IMR-90 (cell line): Measurements from ENCODE around the gene ZNF436. TPM values are rescaled to one million over a fixed set of nuclear protein-coding genes. Genes with fewer than 3 reads are reported as not detected.
A peak's percentile ranks its signal among the peaks of the same experiment; 100 is the strongest.

ENCODE experiments used
- ATAC-seq: fragments of 200-7000 bp; cut with Tn5 transposase; 2 replicates; pipeline ENCODE4 v1.9.1; 2020; ENCODE audit warnings: low read depth, mild to moderate bottlenecking, moderate library complexity
- Bru-seq: library from RNA; stranded (reverse); fragments of 400-500 nt; gene quantifications from one replicate; lab custom pipeline; 2021; lab: Mats Ljungman, UMichigan
- BruChase-seq, 2 experiments: library from RNA; stranded (reverse); fragments of 400-500 nt; gene quantifications; one replicate each; lab custom pipeline; 2021; lab: Mats Ljungman, UMichigan
- BruUV-seq: library from RNA; stranded (reverse); fragments of 400-500 nt; replicated peaks from 2 replicates; lab custom pipeline; 2021; lab: Mats Ljungman, UMichigan
- CTCF ChIA-PET: fragments of 300-600 bp; formaldehyde crosslinking; extraction: SDS; loops from one replicate; lab custom pipeline; 2021; ENCODE audit warnings: antibody characterized with exemption; lab: Yijun Ruan, JAX
- POLR2A ChIA-PET: fragments of 300-600 bp; sonication (Branson Sonifier 250); formaldehyde crosslinking; loops from one replicate; lab custom pipeline; 2022; ENCODE audit warnings: antibody characterized with exemption; ENCODE audit not compliant: unreplicated experiment; lab: Charles Lee
- DNase-seq: peaks from one replicate; pipeline ENCODE4 v3.0.0; 2013
- H2AFZ ChIP-seq: replicated peaks from 2 replicates; pipeline ENCODE3; 2013; ENCODE audit warnings: low read length, mild to moderate bottlenecking; ENCODE audit not compliant: poor library complexity
- H2AK5ac ChIP-seq: 2 replicates; pipeline ENCODE4 v1.6.1; 2013; ENCODE audit warnings: low read depth, low read length, inconsistent platforms
- H2AK9ac ChIP-seq: replicated peaks from 2 replicates; pipeline ENCODE3; 2013; ENCODE audit warnings: mild to moderate bottlenecking, low read depth, low read length, moderate library complexity; ENCODE audit not compliant: poor library complexity
- H2BK120ac ChIP-seq: 2 replicates; pipeline ENCODE4 v1.6.1; 2013; ENCODE audit warnings: low read depth, low read length, inconsistent platforms
- H2BK15ac ChIP-seq: 3 replicates; pipeline ENCODE4 v1.6.1; 2013; ENCODE audit warnings: low read depth, low read length, inconsistent platforms
- H2BK20ac ChIP-seq: 2 replicates; pipeline ENCODE4 v1.6.1; 2013; ENCODE audit warnings: low read depth, mild to moderate bottlenecking, inconsistent platforms, low read length, moderate library complexity
- H2BK5ac ChIP-seq: 2 replicates; pipeline ENCODE4 v1.6.1; 2013; ENCODE audit warnings: mild to moderate bottlenecking, low read depth, low read length, inconsistent platforms; ENCODE audit not compliant: poor library complexity, severe bottlenecking
- H3K14ac ChIP-seq: replicated peaks from 2 replicates; pipeline ENCODE4 v1.6.1; 2013; ENCODE audit warnings: low read depth, low read length, inconsistent platforms
- H3K18ac ChIP-seq: 2 replicates; pipeline ENCODE4 v1.6.1; 2013; ENCODE audit warnings: low read depth, low read length, control low read depth
- H3K23ac ChIP-seq: 2 replicates; pipeline ENCODE4 v1.6.1; 2013; ENCODE audit warnings: low read depth, low read length, inconsistent platforms
- H3K27ac ChIP-seq: 2 replicates; pipeline ENCODE4 v1.5.1; 2013; ENCODE audit warnings: mild to moderate bottlenecking, control low read depth, low read length; ENCODE audit not compliant: insufficient read depth
- H3K27me3 ChIP-seq: 2 replicates; pipeline ENCODE4 v1.6.1; 2013; ENCODE audit warnings: low read length; ENCODE audit not compliant: control insufficient read depth, insufficient read depth
- H3K36me3 ChIP-seq: 2 replicates; pipeline ENCODE4 v1.6.1; 2013; ENCODE audit warnings: low read length, mixed read lengths; ENCODE audit not compliant: control insufficient read depth, insufficient read depth
- H3K4ac ChIP-seq: 2 replicates; pipeline ENCODE4 v1.6.1; 2013; ENCODE audit warnings: low read depth, low read length, inconsistent platforms
- H3K4me1 ChIP-seq: 2 replicates; pipeline ENCODE4 v1.6.1; 2013; ENCODE audit warnings: low read length, mixed read lengths; ENCODE audit not compliant: control insufficient read depth, insufficient read depth
- H3K4me2 ChIP-seq: 2 replicates; pipeline ENCODE4 v1.6.1; 2013; ENCODE audit warnings: low read depth, mild to moderate bottlenecking, control low read depth, low read length, moderate library complexity
- H3K4me3 ChIP-seq: 2 replicates; pipeline ENCODE4 v1.5.1; 2013; ENCODE audit warnings: low read depth, mild to moderate bottlenecking, control low read depth, low read length, moderate library complexity; ENCODE audit not compliant: insufficient read depth
- H3K56ac ChIP-seq: 2 replicates; pipeline ENCODE4 v1.6.1; 2013; ENCODE audit warnings: low read length, inconsistent platforms; ENCODE audit not compliant: insufficient read depth; ENCODE audit errors: extremely low read depth
- H3K79me1 ChIP-seq, 2 experiments: 2 replicates each; pipeline ENCODE4 v1.6.1; 2013; ENCODE audit warnings: low read length in 2 of 2, inconsistent platforms in 1 of 2, low read depth in 1 of 2
- H3K9ac ChIP-seq: 2 replicates; pipeline ENCODE4 v1.6.1; 2013; ENCODE audit warnings: low read depth, low read length, control low read depth
- H3K9me1 ChIP-seq: 2 replicates; pipeline ENCODE4 v1.6.1; 2013; ENCODE audit warnings: low read length, inconsistent platforms; ENCODE audit not compliant: insufficient read depth
- H3K9me3 ChIP-seq: 2 replicates; pipeline ENCODE4 v1.6.1; 2013; ENCODE audit warnings: low read length; ENCODE audit not compliant: control insufficient read depth, insufficient read depth
- H4K20me1 ChIP-seq: 2 replicates; pipeline ENCODE4 v1.6.1; 2013; ENCODE audit warnings: low read length, inconsistent platforms; ENCODE audit not compliant: insufficient read depth
- H4K5ac ChIP-seq: 2 replicates; pipeline ENCODE4 v1.6.1; 2013; ENCODE audit warnings: mild to moderate bottlenecking, low read depth, low read length, control low read depth
- H4K8ac ChIP-seq, 2 experiments: 2 replicates each; pipeline ENCODE4 v1.6.1; 2013; ENCODE audit warnings: low read depth in 2 of 2, low read length in 2 of 2, control low read depth in 1 of 2, inconsistent platforms in 1 of 2
- H4K91ac ChIP-seq: 2 replicates; pipeline ENCODE4 v1.6.1; 2013; ENCODE audit warnings: low read depth, low read length, inconsistent platforms; ENCODE audit not compliant: insufficient read depth
- MXI1 ChIP-seq: IDR thresholded peaks from 2 replicates; pipeline ENCODE4 v1.6.1; 2012; ENCODE audit warnings: low read depth, mild to moderate bottlenecking, low read length, moderate library complexity, borderline replicate concordance
- POLR2A ChIP-seq: IDR thresholded peaks from 2 replicates; pipeline ENCODE4 v1.6.1; 2012; ENCODE audit warnings: mild to moderate bottlenecking, low read depth, low read length
- WGBS, 2 experiments: methylation state at CpG; one replicate each; pipeline versions ENCODE4 v1.1.5 to v1.1.7; 2013; ENCODE audit warnings: missing lambda C conversion rate in 2 of 2; ENCODE audit not compliant: insufficient read length in 1 of 2; ENCODE audit errors: extremely low coverage in 2 of 2; 5-methylcytosine and 5-hydroxymethylcytosine counted together
- dilution Hi-C: fragments of 300-500 bp; cut with HindIII; formaldehyde crosslinking; loops from one replicate; pipeline ENCODE4 v1.14.3; 2018; ENCODE audit warnings: low sequenced_read_pairs; ENCODE audit not compliant: unreplicated experiment
- in situ Hi-C: fragments of 300-500 bp; cut with MboI; formaldehyde crosslinking; loops from 3 replicates; pipeline ENCODE4 v1.14.3; 2019; ENCODE audit warnings: low sequenced_read_pairs, inconsistent platforms, mixed read lengths
- intact Hi-C: fragments of 100-400 bp; cut with micrococcal nuclease; formaldehyde crosslinking; loops from 2 replicates; pipeline ENCODE4 v1.10.0; 2022
- long read RNA-seq: library from polyadenylated mRNA; unstranded; transcript quantifications from one replicate; pipeline ENCODE4 v2.0.0, GENCODE V29; 2021; ENCODE audit not compliant: unreplicated experiment
- polyA plus RNA-seq, 3 experiments: library from polyadenylated mRNA; depleted of rRNA; stranded (reverse); fragments of >200 nt; gene quantifications; 2 replicates each; pipeline ENCODE4 v1.2.3, GENCODE V29; 2012; ENCODE audit warnings: low replicate concordance in 1 of 3
- total RNA-seq: library from RNA; depleted of rRNA; stranded (reverse); fragments of >200 nt; gene quantifications from 2 replicates; pipeline ENCODE4 v1.2.3, GENCODE V29; 2012; rRNA removed

Gene ZNF436
- total RNA-seq (14.3 and 15.8 TPM in 2 replicates), polyA plus RNA-seq (2012; rRNA removed) (3.7 and 5.3 TPM in 2 replicates), Bru-seq, nascent RNA (percentile 52 among the genes with signal in this experiment), BruChase-seq, experiment 1, labeled RNA remaining after a 6-hour chase (percentile 52 among the genes with signal in this experiment), BruChase-seq, experiment 2, labeled RNA remaining after a 2-hour chase (percentile 67 among the genes with signal in this experiment)
- 1.0 and 1.7 TPM in 2 replicates for polyA plus RNA-seq (2012; cell fraction: cytosol; rRNA removed)
- polyA plus RNA-seq (2012; cell fraction: nucleus; rRNA removed; ENCODE audit: low replicate concordance), result 1.1 and 6.8 TPM in 2 replicates
- long read RNA-seq, transcript ZNF436-202 (3 exons, 3,788 nt), result major isoform, 14 of 16 reads
- long read RNA-seq, partial matches to known transcripts, result 2 of 16 reads
- long read RNA-seq, other reads (novel, unspliced or antisense), result 0 of 16 reads

DNA sequence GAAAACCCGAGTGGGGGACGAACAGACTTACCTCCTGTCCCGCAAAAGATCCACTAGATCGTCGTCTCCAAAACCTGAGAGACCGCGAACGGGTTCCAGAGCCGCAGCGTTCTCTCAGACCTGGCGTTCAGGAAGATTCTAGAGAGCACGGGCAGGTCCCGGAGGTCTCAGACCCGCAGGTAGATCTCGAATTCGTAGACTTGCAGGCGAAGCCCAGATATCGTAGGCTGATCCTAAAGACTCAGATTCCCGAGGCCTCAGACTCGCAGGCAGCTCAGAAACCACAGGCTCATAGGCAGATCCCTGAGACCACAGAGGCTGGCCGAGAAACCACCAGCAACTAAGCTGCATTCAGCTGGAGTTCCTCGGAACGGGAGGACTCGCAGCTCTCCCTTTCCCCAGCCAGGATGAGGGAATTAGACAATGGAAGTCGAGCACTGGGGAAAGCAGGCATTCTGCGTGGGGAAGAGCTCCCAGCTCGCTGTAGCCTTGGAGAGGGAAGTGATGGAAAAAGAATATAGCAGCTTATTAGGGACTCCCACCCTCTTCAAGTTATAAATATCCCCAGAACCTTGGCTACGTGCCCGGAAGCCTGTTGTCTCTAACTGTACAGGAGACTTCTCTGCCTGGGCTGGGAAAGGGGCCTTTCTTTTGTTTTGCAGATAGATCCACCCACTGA is at the start of gene ZNF436:
Gene ZNF436 (minus strand): TSS at position 502 of the 679 bp plus-strand sequence. CDS start 1,831 bp downstream, outside the sequence.
- peak within 1 kb of the TSS; percentile 86 for H2BK120ac ChIP-seq
- peak within 1 kb of the TSS; percentile 92 for H2AFZ ChIP-seq
- H3K4me1 ChIP-seq, result peaks cover 15% of the 10 kb centered on the region
- intact Hi-C loops, result loop anchor here (1.0 kb wide), 1 partner anchor 35 kb away; no protein-coding TSS in a partner anchor
- H3K4me2 ChIP-seq, result peak within 1 kb of the TSS; percentile 89
- peak within 1 kb of the TSS; percentile 89; the same call in 1 of the 3 replicates for H2BK15ac ChIP-seq
- CTCF ChIA-PET, result interaction anchor here (0.5 to 1.5 kb wide), 3 partner anchors 34 to 173 kb away, joined by 3 to 8 read pairs (median 3); no protein-coding TSS in a partner anchor
- H3K23ac ChIP-seq, result peak within 1 kb of the TSS; percentile 99
- H4K91ac ChIP-seq, result peak within 1 kb of the TSS; percentile 98
- H2AK9ac ChIP-seq, result peak within 1 kb of the TSS; percentile 97
- peak within 1 kb of the TSS; percentile 99 for H3K14ac ChIP-seq
- H3K27me3 ChIP-seq, result no peaks in the 10 kb centered on the region
- no peaks in the 10 kb centered on the region for H4K20me1 ChIP-seq
- POLR2A ChIA-PET, result no interaction called here
- peak within 1 kb of the TSS; percentile 95 for H3K27ac ChIP-seq
- peaks cover 35 to 57% of the 10 kb centered on the region in 2 experiments for H3K79me1 ChIP-seq
- H3K9me3 ChIP-seq, result peaks cover 4% of the 10 kb centered on the region
- WGBS, 2 experiments, result 2% methylated on average over 10 of the region's 29 CpGs; no CpG with 5 or more reads in 1 of the 2 experiments
- BruUV-seq, result no TSS peak
- peak within 1 kb of the TSS; percentile 86 for H3K18ac ChIP-seq
- in situ Hi-C loops, result no loop called here
- peak within 1 kb of the TSS; percentile 91 for H4K5ac ChIP-seq
- peak within 1 kb of the TSS; percentile 79 for H2BK20ac ChIP-seq
- peak within 1 kb of the TSS; percentile 93 for H3K9ac ChIP-seq
- peak within 1 kb of the TSS; percentile 99 for H4K8ac ChIP-seq
- ATAC-seq (peak; percentile 2; the same call in 1 of the 2 replicates), DNase-seq (peak; percentile 83)
- H3K56ac ChIP-seq, result peak within 1 kb of the TSS; percentile 97
- peak within 1 kb of the TSS; percentile 96 for H2AK5ac ChIP-seq
- H2BK5ac ChIP-seq, result peak within 1 kb of the TSS; percentile 86
- TF ChIP-seq MXI1 (no peak), POLR2A (peak; percentile 50)
- dilution Hi-C loops, result no loop called here
- peak within 1 kb of the TSS; percentile 99 for H3K4ac ChIP-seq
- H3K9me1 ChIP-seq, result peaks cover 9% of the 10 kb centered on the region
- peak within 1 kb of the TSS; percentile 67 for H3K4me3 ChIP-seq
- peaks cover 10% of the 10 kb centered on the region; the same call in 1 of the 2 replicates for H3K36me3 ChIP-seq
